Brain pericyte (primary cell): ENCODE measurements around the gene FAM163B.

ENCODE experiments used
- DNase-seq: peaks from one replicate; pipeline ENCODE4 v3.0.0-alpha.2; 2012; ENCODE audit warnings: low read depth, low spot score

Gene FAM163B

DNA sequence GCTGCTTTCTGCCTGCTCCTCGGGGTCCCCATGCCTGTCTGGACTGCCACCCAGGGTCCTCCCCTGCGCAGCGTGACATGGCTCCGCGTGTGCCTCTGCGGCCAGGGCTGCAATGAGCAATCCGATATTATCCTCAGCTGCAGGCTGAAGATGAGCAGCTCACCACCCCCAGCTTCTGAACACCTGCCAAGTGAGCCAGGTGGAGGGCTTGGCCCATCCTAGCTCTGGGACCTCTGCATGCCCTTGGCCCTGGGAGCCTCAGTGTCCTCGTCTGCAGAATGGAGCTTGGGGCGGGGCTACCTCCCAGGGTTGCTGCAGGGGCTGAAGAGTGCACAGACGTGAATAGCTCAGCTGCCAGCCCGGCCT, 80.3 kb downstream of the FAM163B start:
- DNase-seq, result no peak

GRCh38 chr9:133528001-133528875, 81.0 kb downstream of the FAM163B start:
- DNase-seq, result no peak

DNA sequence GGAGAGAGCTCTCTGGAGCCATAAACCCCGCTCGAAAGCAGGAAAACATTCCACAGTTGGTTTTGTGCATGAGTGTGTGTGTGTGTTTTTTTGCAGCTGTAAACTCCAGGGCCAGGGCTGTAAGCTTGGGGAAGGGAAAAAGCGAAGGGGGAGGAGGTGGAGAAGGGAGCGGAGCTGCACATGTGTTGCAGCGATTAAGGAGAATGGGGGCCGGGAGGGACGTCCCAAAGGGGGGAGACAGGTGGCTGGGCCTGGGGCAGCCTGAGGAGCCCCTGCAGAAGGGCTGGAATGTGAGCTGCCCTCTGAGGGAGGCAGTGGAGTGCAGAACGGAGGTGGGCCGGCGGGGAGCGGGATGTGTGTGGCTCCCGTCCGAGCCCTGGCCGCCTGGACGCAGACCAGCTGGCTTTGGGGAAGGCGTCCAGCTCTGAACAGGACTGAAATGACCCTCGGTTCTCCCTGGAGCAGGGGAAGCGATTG, 81.7 kb downstream of the FAM163B start:
- no peak for DNase-seq
